HEK293 (cell line): ENCODE results near the gene MTUS2.

Experiments
- CTCF ChIA-PET: fragments of 350-600 bp; formaldehyde crosslinking; extraction: SDS; loops from one replicate; lab custom pipeline; 2021; ENCODE audit warnings: antibody characterized with exemption; lab: Yijun Ruan, JAX
- POLR2A ChIA-PET: fragments of 300-600 bp; formaldehyde crosslinking; extraction: SDS; loops from one replicate; lab custom pipeline; 2020; ENCODE audit warnings: antibody characterized with exemption, inconsistent platforms; lab: Yijun Ruan, JAX
- H3K27ac ChIP-seq: fragments of 200-500 bp; sonication (Bioruptor generic); 2 replicates; pipeline ENCODE4 v1.5.1; 2014; ENCODE audit warnings: low read depth, low read length, control low read depth, inconsistent platforms; ENCODE audit errors: extremely low read depth
- H3K36me3 ChIP-seq, 2 experiments: fragments of 200-500 bp in 1 of 2; sonication (Bioruptor generic) in 1 of 2; 1 replicate in 1 of 2; 2 replicates in 1 of 2; pipeline ENCODE4 v1.5.1; 2014 to 2017; ENCODE audit warnings: inconsistent platforms in 2 of 2, low read length in 2 of 2; ENCODE audit not compliant: control insufficient read depth in 2 of 2, insufficient read depth in 1 of 2
- H3K4me1 ChIP-seq: fragments of 200-500 bp; sonication (Bioruptor generic); 2 replicates; pipeline ENCODE4 v1.5.1; 2014; ENCODE audit warnings: mild to moderate bottlenecking, low read length, inconsistent platforms; ENCODE audit not compliant: control insufficient read depth, insufficient read depth
- H3K4me3 ChIP-seq: 2 replicates; pipeline ENCODE4 v1.5.1; 2011; ENCODE audit warnings: low read depth, mild to moderate bottlenecking, control low read depth, low read length, moderate library complexity
- H3K9me3 ChIP-seq: fragments of 200-500 bp; sonication (Bioruptor generic); 2 replicates; pipeline ENCODE4 v1.5.1; 2014; ENCODE audit warnings: low read depth, low read length, inconsistent platforms; ENCODE audit not compliant: control insufficient read depth, insufficient read depth
- EGR2 ChIP-seq: fragments of 450-650 bp; formaldehyde crosslinking; IDR thresholded peaks from 2 replicates; pipeline ENCODE4 v1.5.1; 2016; ENCODE audit warnings: low read depth, missing biosample characterization, missing genetic modification characterization
- KLF7 ChIP-seq: fragments of 450-650 bp; formaldehyde crosslinking; IDR thresholded peaks from 2 replicates; pipeline ENCODE4 v1.5.1; 2016; ENCODE audit warnings: missing biosample characterization, missing genetic modification characterization, borderline replicate concordance
- MEIS1 ChIP-seq: sonication (generic); formaldehyde crosslinking; IDR thresholded peaks from 2 replicates; pipeline ENCODE4 v1.8.1; 2022; ENCODE audit warnings: missing genetic modification reagents, mild to moderate bottlenecking, borderline replicate concordance
- OSR2 ChIP-seq: fragments of 450-650 bp; formaldehyde crosslinking; IDR thresholded peaks from 2 replicates; pipeline ENCODE4 v1.5.1; 2016; ENCODE audit warnings: missing biosample characterization, missing genetic modification characterization
- PRDM1 ChIP-seq: fragments of 450-650 bp; formaldehyde crosslinking; IDR thresholded peaks from 2 replicates; pipeline ENCODE4; 2016; ENCODE audit warnings: missing biosample characterization, missing genetic modification characterization
- PRDM2 ChIP-seq: fragments of 450-650 bp; formaldehyde crosslinking; IDR thresholded peaks from 2 replicates; pipeline ENCODE4 v1.5.1; 2016; ENCODE audit warnings: missing biosample characterization, missing genetic modification characterization, borderline replicate concordance
- SALL2 ChIP-seq: fragments of 450-650 bp; formaldehyde crosslinking; IDR thresholded peaks from 2 replicates; pipeline ENCODE4 v1.5.0; 2017; ENCODE audit warnings: missing biosample characterization, mild to moderate bottlenecking, missing genetic modification characterization, borderline replicate concordance
- WT1 ChIP-seq: fragments of 450-650 bp; formaldehyde crosslinking; IDR thresholded peaks from 2 replicates; pipeline ENCODE4 v1.5.1; 2016; ENCODE audit warnings: missing biosample characterization, missing genetic modification characterization
- ZNF16 ChIP-seq: fragments of 450-650 bp; formaldehyde crosslinking; IDR thresholded peaks from 2 replicates; pipeline ENCODE4 v1.5.1; 2016; ENCODE audit warnings: low read depth, missing biosample characterization, missing genetic modification characterization
- ZNF169 ChIP-seq: fragments of 450-650 bp; formaldehyde crosslinking; IDR thresholded peaks from 2 replicates; pipeline ENCODE4 v1.5.1; 2016; ENCODE audit warnings: missing biosample characterization, missing genetic modification characterization
- ZNF19 ChIP-seq: fragments of 450-650 bp; formaldehyde crosslinking; IDR thresholded peaks from 2 replicates; pipeline ENCODE4; 2016; ENCODE audit warnings: missing biosample characterization, missing genetic modification characterization, low read depth
- ZNF311 ChIP-seq: fragments of 450-650 bp; formaldehyde crosslinking; IDR thresholded peaks from 2 replicates; pipeline ENCODE4 v1.5.1; 2017; ENCODE audit warnings: missing biosample characterization, missing genetic modification characterization, borderline replicate concordance
- ZNF350 ChIP-seq: fragments of 450-650 bp; formaldehyde crosslinking; IDR thresholded peaks from 2 replicates; pipeline ENCODE4 v1.5.0; 2017; ENCODE audit warnings: missing biosample characterization, mild to moderate bottlenecking, missing genetic modification characterization
- ZNF561 ChIP-seq: fragments of 450-650 bp; IDR thresholded peaks from 2 replicates; pipeline ENCODE4 v1.5.1; 2018; ENCODE audit warnings: missing biosample characterization, missing genetic modification characterization, borderline replicate concordance
- ZNF596 ChIP-seq: fragments of 450-650 bp; IDR thresholded peaks from 2 replicates; pipeline ENCODE4 v1.5.0; 2018; ENCODE audit warnings: missing biosample characterization, mild to moderate bottlenecking, missing genetic modification characterization, moderate library complexity
- ZNF610 ChIP-seq: fragments of 450-650 bp; formaldehyde crosslinking; IDR thresholded peaks from 2 replicates; pipeline ENCODE4 v1.5.1; 2016; ENCODE audit warnings: missing biosample characterization, missing genetic modification characterization, borderline replicate concordance
- ZNF776 ChIP-seq: fragments of 450-650 bp; formaldehyde crosslinking; IDR thresholded peaks from 2 replicates; pipeline ENCODE4 v1.5.0; 2017; ENCODE audit warnings: missing biosample characterization, missing genetic modification characterization, borderline replicate concordance
- ZSCAN23 ChIP-seq: fragments of 450-650 bp; formaldehyde crosslinking; IDR thresholded peaks from 2 replicates; pipeline ENCODE4 v1.5.1; 2016; ENCODE audit warnings: missing biosample characterization, missing genetic modification characterization
- TF ChIP-seq, protein P1 (sequence below): fragments of 450-650 bp; formaldehyde crosslinking; IDR thresholded peaks from 2 replicates; pipeline ENCODE4 v1.5.1; 2016; ENCODE audit warnings: missing biosample characterization, missing genetic modification characterization

MTUS2 gene

DNA sequence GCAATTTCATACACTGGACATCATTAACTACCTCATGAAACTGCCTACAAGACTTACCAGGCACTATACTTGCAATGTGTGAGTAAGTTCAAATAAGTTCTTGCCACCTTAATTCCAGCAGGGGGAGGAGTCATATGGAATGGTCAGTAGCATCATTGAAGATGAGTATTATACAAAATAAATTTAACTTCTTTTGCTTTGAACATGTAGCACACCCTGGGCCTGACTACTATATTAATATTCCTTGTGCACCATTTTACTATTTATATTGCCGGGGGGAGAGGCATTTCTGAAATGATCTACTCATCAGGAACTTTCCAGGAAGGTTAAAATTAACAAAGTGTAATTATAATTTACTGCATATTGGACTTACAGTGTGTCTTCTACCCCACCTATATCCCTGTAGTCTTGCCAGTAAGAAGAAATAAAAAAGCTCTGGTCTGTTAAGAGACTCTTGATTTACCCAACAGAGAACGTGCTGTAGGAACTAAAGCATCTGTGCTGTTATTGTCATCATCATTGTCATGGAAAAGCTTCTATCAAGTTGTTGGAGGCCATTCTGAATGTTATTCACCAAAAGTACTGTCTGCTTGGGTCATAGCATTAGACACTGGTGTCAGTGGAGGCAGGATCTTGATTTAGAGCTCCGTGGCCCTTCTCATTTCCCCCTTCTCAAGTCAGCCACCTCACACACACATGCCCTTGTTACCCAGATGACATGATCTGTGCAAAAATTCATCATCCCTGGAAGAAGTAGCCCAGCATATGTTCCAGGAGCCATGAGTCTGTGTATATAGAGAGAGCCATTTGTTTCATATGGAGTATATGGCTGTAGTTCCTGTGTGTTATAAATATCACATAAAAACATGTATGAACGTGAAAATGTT is 147.1 kb downstream of the MTUS2 start:
- POLR2A ChIA-PET = no interaction called here
- no peaks in the 10 kb centered on the region for H3K9me3 ChIP-seq
- TF ChIP-seq EGR2 (tag by site-specific recombination) = no peak
- TF ChIP-seq MEIS1 = no peak
- TF ChIP-seq SALL2 (tag by site-specific recombination) = no peak
- TF ChIP-seq ZNF311 (tag by site-specific recombination) = no peak
- TF ChIP-seq ZNF169 (tag by site-specific recombination) = no peak
- TF ChIP-seq, all 188 proteins: peak for 0
- H3K36me3 ChIP-seq = no peaks in the 10 kb centered on the region
- H3K4me3 ChIP-seq = no peak overlapping the region
- no peaks in the 10 kb centered on the region for H3K4me1 ChIP-seq
- no peak overlapping the region for H3K27ac ChIP-seq
- CTCF ChIA-PET = no interaction called here

- Histone ChIP-seq H3K4me3 (no peak overlapping the region), H3K4me1 (no peaks in the 10 kb centered on the region), H3K27ac (no peak overlapping the region), H3K36me3 (no peaks in the 10 kb centered on the region), H3K9me3 (no peaks in the 10 kb centered on the region)
- ChIA-PET POLR2A (interaction anchor here (0.7 kb wide), 1 partner anchor 332 kb away, joined by 3 read pairs; no protein-coding TSS in a partner anchor), CTCF (no interaction called here)
- TF ChIP-seq, protein P1, sequence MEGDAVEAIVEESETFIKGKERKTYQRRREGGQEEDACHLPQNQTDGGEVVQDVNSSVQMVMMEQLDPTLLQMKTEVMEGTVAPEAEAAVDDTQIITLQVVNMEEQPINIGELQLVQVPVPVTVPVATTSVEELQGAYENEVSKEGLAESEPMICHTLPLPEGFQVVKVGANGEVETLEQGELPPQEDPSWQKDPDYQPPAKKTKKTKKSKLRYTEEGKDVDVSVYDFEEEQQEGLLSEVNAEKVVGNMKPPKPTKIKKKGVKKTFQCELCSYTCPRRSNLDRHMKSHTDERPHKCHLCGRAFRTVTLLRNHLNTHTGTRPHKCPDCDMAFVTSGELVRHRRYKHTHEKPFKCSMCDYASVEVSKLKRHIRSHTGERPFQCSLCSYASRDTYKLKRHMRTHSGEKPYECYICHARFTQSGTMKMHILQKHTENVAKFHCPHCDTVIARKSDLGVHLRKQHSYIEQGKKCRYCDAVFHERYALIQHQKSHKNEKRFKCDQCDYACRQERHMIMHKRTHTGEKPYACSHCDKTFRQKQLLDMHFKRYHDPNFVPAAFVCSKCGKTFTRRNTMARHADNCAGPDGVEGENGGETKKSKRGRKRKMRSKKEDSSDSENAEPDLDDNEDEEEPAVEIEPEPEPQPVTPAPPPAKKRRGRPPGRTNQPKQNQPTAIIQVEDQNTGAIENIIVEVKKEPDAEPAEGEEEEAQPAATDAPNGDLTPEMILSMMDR (tag by site-specific recombination) = no peak
- TF ChIP-seq PRDM2 (no peak), ZNF19 (tag by site-specific recombination) (no peak), ZNF596 (tag by site-specific recombination) (no peak), KLF7 (no peak), PRDM1 (tag by site-specific recombination) (no peak), ZNF610 (no peak), ZSCAN23 (tag by site-specific recombination) (no peak), ZNF16 (no peak), ZNF776 (tag by site-specific recombination) (no peak), ZNF350 (tag by site-specific recombination) (no peak), ZNF561 (no peak), WT1 (tag by site-specific recombination) (no peak), OSR2 (tag by site-specific recombination) (no peak)
These were observed 156.1 kb downstream of the MTUS2 start for GRCh38 chr13:28976195-28976594.
